Measurements from ENCODE around the gene BTBD2. TPM values are rescaled to one million over a fixed set of nuclear protein-coding genes. Genes with fewer than 3 reads are reported as not detected.

The BTBD2 gene
- total and polyA plus RNA-seq, 2 of the 13 experiments (the other 11 are each of a cell fraction or from before 2014, with no cell fraction given), result 28.1 to 45.3 TPM

- TF ChIP-seq SNAI1 (CRISPR knock-in tag; IDR thresholded peaks at IDR 0.05; ENCODE audit: borderline replicate concordance), result no peak
- no peak for TF ChIP-seq HMGXB3 (CRISPR knock-in tag; IDR thresholded peaks at IDR 0.05; ENCODE audit: borderline replicate concordance)
- TF ChIP-seq ZNF280B (CRISPR knock-in tag; IDR thresholded peaks at IDR 0.05; ENCODE audit: borderline replicate concordance), result no peak
- TF ChIP-seq SAP130 (CRISPR knock-in tag; IDR thresholded peaks at IDR 0.05; ENCODE audit: low read depth), result peak; percentile 85
- peak; percentile 40; the same call in 1 of the 2 replicates for TF ChIP-seq THAP11 (CRISPR knock-in tag; IDR thresholded peaks at IDR 0.05)
- TF ChIP-seq DMAP1 (CRISPR knock-in tag; IDR thresholded peaks at IDR 0.05), result no peak
- TF ChIP-seq ZNF362 (CRISPR knock-in tag; IDR thresholded peaks at IDR 0.05; ENCODE audit: borderline replicate concordance), result no peak
- no peak for TF ChIP-seq ZNF782 (CRISPR knock-in tag; IDR thresholded peaks at IDR 0.05; ENCODE audit: borderline replicate concordance)
- TF ChIP-seq POLR2AphosphoS2 (IDR thresholded peaks at IDR 0.05; ENCODE audit: low read depth, low read length), result no peak
- TF ChIP-seq ZNF543 (CRISPR knock-in tag; IDR thresholded peaks at IDR 0.05), result no peak
- no peak for TF ChIP-seq ZBTB44 (CRISPR knock-in tag; IDR thresholded peaks at IDR 0.05)
- TF ChIP-seq ZNF263 (CRISPR knock-in tag; IDR thresholded peaks at IDR 0.05), result peak; percentile 91
- no peak for TF ChIP-seq PAF1 (CRISPR knock-in tag; IDR thresholded peaks at IDR 0.05)
- TF ChIP-seq RNF219 (CRISPR knock-in tag; IDR thresholded peaks at IDR 0.05), result no peak
- TF ChIP-seq NCOA1 (CRISPR knock-in tag; IDR thresholded peaks at IDR 0.05), result no peak
- no peak for TF ChIP-seq CBX2 (IDR thresholded peaks at IDR 0.05; ENCODE audit: low read depth, low read length)
- TF ChIP-seq CBX2 (CRISPR knock-in tag; IDR thresholded peaks at IDR 0.05; ENCODE audit: low read depth), result no peak
- TF ChIP-seq ZNF629 (CRISPR knock-in tag; conservative IDR thresholded peaks at IDR 0.05), result no peak
Measured at GRCh38 chr19:2049741-2050348, 34.3 kb upstream of the BTBD2 start (continued).

Data from HepG2 (cell line).